ENCODE results near the gene PPCDC. TPM values are rescaled to one million over a fixed set of nuclear protein-coding genes. Genes with fewer than 3 reads are reported as not detected.

The PPCDC gene
- total RNA-seq, 1 donor from 2014 or later: 31.0 TPM

GRCh38 chr15:75034615-75035014 lies 11.2 kb downstream of the PPCDC start:
- Mint-ChIP-seq H3K9me3 (no peaks in the 10 kb centered on the region), H3K36me3 (ENCODE audit: low read depth) (peaks cover 34% of the 10 kb centered on the region), H3K4me3 (ENCODE audit: low read depth) (no peak overlapping the region), H3K27me3 (ENCODE audit: low read depth) (no peaks in the 10 kb centered on the region), H3K4me1 (ENCODE audit: low read depth) (peaks cover 61% of the 10 kb centered on the region), H3K27ac (no peak overlapping the region)
- intact Hi-C loops (cut with micrococcal nuclease): loop anchor here (5.0 kb wide), 1 partner anchor 38 kb away; no protein-coding TSS in a partner anchor
- DNase-seq (ENCODE audit: low spot score): no peak

DNA sequence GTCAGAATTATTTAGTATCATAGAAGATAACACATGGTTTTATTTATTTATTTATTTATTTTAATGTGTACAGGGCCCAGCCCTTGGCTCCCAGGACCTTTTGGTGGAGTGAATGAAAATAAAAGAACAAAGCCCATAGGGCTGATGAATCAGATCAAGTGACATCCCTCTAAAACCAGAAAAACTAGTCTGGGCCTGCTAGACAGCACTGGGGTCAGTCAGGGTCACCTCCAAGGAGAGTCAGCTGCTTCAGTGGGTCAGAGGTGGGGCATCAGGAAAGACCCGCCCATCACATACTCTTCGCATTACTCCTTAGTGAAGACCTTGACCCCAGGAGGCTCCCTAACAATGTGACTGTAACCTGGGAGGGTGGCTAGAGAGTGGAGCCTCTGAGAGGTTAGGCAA lies 12.8 kb downstream of the PPCDC start:
- Mint-ChIP-seq H3K27me3 (ENCODE audit: low read depth) (no peaks in the 10 kb centered on the region), H3K27ac (peak overlapping the region; percentile 70), H3K9me3 (no peaks in the 10 kb centered on the region), H3K4me3 (ENCODE audit: low read depth) (no peak overlapping the region), H3K4me1 (ENCODE audit: low read depth) (peaks cover 62% of the 10 kb centered on the region), H3K36me3 (ENCODE audit: low read depth) (peaks cover 38% of the 10 kb centered on the region)
- no peak for DNase-seq (ENCODE audit: low spot score)
- intact Hi-C loops (cut with micrococcal nuclease): loop anchor here (5.0 kb wide), 1 partner anchor 36 kb away; no protein-coding TSS in a partner anchor

- peak overlapping the region; percentile 27 for H3K4me3 Mint-ChIP-seq (ENCODE audit: low read depth)
- DNase-seq (ENCODE audit: low spot score): no peak
- H3K9me3 Mint-ChIP-seq: no peaks in the 10 kb centered on the region
- intact Hi-C loops (cut with micrococcal nuclease): loop anchor here (1.0 to 5.0 kb wide), 2 partner anchors 8 to 35 kb away; no protein-coding TSS in a partner anchor
- peaks cover 60% of the 10 kb centered on the region for H3K4me1 Mint-ChIP-seq (ENCODE audit: low read depth)
- peaks cover 29% of the 10 kb centered on the region for H3K36me3 Mint-ChIP-seq (ENCODE audit: low read depth)
- peak overlapping the region; percentile 84 for H3K27ac Mint-ChIP-seq
- H3K27me3 Mint-ChIP-seq (ENCODE audit: low read depth): no peaks in the 10 kb centered on the region
Measured at GRCh38 chr15:75037685-75038084, 14.3 kb downstream of the PPCDC start.

DNA sequence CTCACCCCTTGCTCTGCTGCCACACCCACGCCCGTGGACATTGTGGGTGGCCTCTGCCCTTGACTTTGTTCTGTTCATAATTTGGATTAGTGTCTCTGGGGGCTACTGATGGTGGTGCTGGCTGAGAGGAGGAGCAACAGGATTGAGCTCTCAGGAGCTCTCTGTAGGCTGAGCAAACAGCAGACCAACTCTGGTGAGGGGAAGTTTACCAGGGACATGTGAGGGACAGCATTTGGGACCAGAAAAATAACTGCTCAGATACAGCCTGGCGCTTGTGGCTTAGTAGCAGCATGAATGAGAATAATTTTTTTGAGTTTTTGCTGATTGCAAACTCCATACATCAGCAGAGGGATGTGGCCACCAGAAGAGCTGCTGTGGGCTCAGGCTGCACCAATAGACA lies 14.8 kb downstream of the PPCDC start:
- no peaks in the 10 kb centered on the region for H3K9me3 Mint-ChIP-seq
- intact Hi-C loops (cut with micrococcal nuclease): loop anchor here (5.0 kb wide), 1 partner anchor 34 kb away; no protein-coding TSS in a partner anchor
- DNase-seq (ENCODE audit: low spot score): no peak
- H3K36me3 Mint-ChIP-seq (ENCODE audit: low read depth): peaks cover 29% of the 10 kb centered on the region
- peaks cover 65% of the 10 kb centered on the region for H3K4me1 Mint-ChIP-seq (ENCODE audit: low read depth)
- peak overlapping the region; percentile 84 for H3K27ac Mint-ChIP-seq
- H3K27me3 Mint-ChIP-seq (ENCODE audit: low read depth): no peaks in the 10 kb centered on the region
- peak overlapping the region; percentile 43 for H3K4me3 Mint-ChIP-seq (ENCODE audit: low read depth)

DNA sequence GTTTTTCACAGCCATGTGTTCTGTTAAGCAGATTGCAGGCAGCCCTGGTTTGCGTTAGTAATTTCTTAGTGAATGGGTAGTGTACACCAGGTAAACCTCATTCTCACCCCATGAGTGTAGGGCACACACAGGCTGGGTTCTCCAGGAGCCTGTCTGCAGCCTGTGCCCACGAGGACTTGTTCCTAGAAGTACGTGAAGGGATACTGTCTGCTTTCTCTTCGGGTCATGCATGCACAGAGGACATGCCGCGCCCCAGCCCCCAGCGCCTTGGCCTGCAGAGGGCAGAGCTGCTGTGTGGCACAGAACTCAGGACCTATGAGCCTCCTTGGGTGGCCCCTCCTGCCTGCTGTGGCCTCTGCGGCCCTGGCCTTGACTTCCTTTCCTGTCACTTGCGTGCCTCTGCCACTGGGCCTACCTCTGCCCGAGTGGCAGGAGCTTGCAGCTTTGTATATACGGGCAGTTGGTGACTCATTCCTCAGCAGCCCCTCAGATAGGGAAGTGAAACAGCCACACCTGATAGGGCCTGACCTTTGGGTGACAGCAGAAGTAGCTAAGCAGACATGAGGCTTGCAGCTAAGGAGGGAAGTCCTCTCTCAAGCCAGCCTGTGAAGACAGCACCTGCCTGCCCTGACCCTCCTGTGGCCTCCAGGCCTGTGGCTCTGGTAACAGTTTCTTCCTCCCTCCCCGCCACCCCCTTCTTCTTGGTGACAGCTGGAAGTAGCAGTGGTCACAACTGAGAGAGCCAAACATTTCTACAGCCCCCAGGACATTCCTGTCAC lies 19.5 kb downstream of the PPCDC start:
- Mint-ChIP-seq H3K36me3 (ENCODE audit: low read depth) (peaks cover 45% of the 10 kb centered on the region), H3K9me3 (no peaks in the 10 kb centered on the region), H3K4me1 (ENCODE audit: low read depth) (peaks cover 87% of the 10 kb centered on the region), H3K27me3 (ENCODE audit: low read depth) (no peaks in the 10 kb centered on the region), H3K4me3 (ENCODE audit: low read depth) (peak overlapping the region; percentile 74), H3K27ac (peak overlapping the region; percentile 73)
- intact Hi-C loops (cut with micrococcal nuclease): loop anchor here (1.0 kb wide), 5 partner anchors 14 to 161 kb away; no protein-coding TSS in a partner anchor
- DNase-seq (ENCODE audit: low spot score): peak; percentile 81

DNA sequence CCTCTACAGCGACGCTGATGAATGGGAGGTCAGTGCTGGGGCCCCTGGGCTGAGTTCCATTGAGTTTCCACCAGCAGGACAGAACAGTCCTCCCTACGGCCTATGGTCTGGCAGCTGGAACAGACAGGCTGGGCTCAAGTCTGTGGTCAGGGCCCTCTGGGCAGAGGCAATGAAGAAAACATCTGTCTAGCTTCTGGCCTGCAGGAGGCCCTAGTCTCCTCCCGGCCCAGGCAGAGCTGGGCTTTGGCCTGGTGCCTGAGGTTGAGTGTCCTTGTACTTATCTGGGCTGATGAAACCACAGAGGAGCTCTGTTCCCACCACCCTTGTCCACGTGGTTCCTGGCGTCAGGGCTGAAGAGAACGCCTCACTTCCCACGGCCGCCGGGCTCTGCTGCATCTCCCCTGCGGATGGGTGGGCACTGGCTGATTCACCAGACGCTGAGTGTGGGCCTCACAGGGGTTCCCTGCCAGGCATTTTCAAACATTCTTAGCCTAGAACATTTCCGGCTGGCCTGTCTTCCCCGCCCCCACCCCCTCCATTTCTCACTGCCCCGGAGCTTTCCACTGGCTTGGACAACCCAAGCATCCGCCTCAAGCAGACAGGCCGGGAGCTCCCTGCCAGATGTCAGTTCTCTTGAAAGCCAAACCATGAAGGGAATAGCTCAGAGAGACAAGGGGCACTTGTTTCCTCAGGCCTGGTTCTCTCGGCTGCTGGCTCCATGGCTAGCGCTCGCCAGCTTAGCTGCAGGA lies 20.3 kb downstream of the PPCDC start:
- no peak for DNase-seq (ENCODE audit: low spot score)
- peaks cover 53% of the 10 kb centered on the region for H3K36me3 Mint-ChIP-seq (ENCODE audit: low read depth)
- no peaks in the 10 kb centered on the region for H3K9me3 Mint-ChIP-seq
- peaks cover 82% of the 10 kb centered on the region for H3K4me1 Mint-ChIP-seq (ENCODE audit: low read depth)
- intact Hi-C loops (cut with micrococcal nuclease): loop anchor here (1.0 kb wide), 5 partner anchors 14 to 161 kb away; no protein-coding TSS in a partner anchor
- peak overlapping the region; percentile 73 for H3K27ac Mint-ChIP-seq
- no peaks in the 10 kb centered on the region for H3K27me3 Mint-ChIP-seq (ENCODE audit: low read depth)
- peak overlapping the region; percentile 74 for H3K4me3 Mint-ChIP-seq (ENCODE audit: low read depth)

- Mint-ChIP-seq H3K4me1 (ENCODE audit: low read depth) (peaks cover 76% of the 10 kb centered on the region), H3K36me3 (ENCODE audit: low read depth) (peaks cover 60% of the 10 kb centered on the region), H3K4me3 (ENCODE audit: low read depth) (peak overlapping the region; percentile 74), H3K27ac (peak overlapping the region; percentile 73), H3K27me3 (ENCODE audit: low read depth) (no peaks in the 10 kb centered on the region), H3K9me3 (no peaks in the 10 kb centered on the region)
- DNase-seq (ENCODE audit: low spot score): no peak
- intact Hi-C loops (cut with micrococcal nuclease): no loop called here
Measured at GRCh38 chr15:75044258-75044878, 21.0 kb downstream of the PPCDC start.

DNA sequence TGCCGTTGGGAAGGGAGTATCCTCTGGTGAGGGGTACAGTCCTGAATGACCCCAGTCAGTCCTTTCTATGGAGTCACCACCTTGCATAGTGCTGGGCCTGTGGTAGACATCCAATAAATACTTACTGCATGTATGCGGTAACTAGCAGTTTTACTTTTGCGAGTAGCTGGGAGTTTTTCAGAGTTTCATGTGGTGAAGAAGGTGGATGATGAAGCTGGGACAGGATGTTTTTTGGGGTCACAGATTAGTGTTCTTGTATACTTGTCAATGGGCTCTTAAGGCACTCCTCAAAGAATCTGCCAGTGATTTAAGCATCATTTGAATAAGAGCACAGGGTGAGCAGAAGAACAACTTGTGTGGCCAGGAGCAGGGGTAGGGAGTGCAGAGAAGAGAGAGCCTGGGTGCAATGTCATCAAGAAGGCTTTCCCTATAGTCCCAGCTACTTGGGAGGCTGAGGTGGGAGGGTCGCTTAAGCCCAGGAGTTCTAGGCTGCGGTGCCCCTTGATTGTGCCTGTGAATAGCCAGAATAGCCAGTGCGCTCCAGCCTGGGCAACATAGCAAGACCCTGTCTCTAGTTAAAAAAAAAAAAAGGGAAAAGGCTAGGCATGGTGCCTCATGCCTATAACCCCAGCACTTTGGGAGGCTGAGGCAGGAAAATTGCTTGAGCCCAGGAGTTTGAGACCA lies 22.1 kb downstream of the PPCDC start:
- intact Hi-C loops (cut with micrococcal nuclease): no loop called here
- Mint-ChIP-seq H3K9me3 (no peaks in the 10 kb centered on the region), H3K27me3 (ENCODE audit: low read depth) (no peaks in the 10 kb centered on the region), H3K36me3 (ENCODE audit: low read depth) (peaks cover 66% of the 10 kb centered on the region), H3K4me1 (ENCODE audit: low read depth) (peaks cover 69% of the 10 kb centered on the region), H3K4me3 (ENCODE audit: low read depth) (peak overlapping the region; percentile 74), H3K27ac (peak overlapping the region; percentile 73)
- DNase-seq (ENCODE audit: low spot score): no peak

DNA sequence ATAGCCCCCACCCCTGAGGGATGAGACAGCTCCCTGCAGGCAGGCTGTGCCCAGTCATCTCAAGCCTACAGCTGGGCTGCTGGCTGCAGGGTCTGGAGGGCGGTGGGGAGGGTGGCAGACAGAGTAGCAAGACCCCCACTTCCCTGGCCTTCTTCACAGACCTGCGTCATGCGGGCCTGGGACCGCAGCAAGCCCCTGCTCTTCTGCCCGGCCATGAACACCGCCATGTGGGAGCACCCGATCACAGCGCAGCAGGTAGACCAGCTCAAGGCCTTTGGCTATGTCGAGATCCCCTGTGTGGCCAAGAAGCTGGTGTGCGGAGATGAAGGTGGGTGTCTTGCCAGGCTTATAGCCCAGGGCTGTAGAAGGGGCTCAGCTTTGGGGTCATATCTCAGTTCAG lies 25.0 kb downstream of the PPCDC start:
- intact Hi-C loops (cut with micrococcal nuclease): no loop called here
- Mint-ChIP-seq H3K36me3 (ENCODE audit: low read depth) (peaks cover 68% of the 10 kb centered on the region), H3K27me3 (ENCODE audit: low read depth) (no peaks in the 10 kb centered on the region), H3K27ac (no peak overlapping the region), H3K4me3 (ENCODE audit: low read depth) (no peak overlapping the region), H3K4me1 (ENCODE audit: low read depth) (peaks cover 48% of the 10 kb centered on the region), H3K9me3 (no peaks in the 10 kb centered on the region)
- no peak for DNase-seq (ENCODE audit: low spot score)

- intact Hi-C loops (cut with micrococcal nuclease): no loop called here
- DNase-seq (ENCODE audit: low spot score): no peak
- H3K9me3 Mint-ChIP-seq: no peaks in the 10 kb centered on the region
- peaks cover 41% of the 10 kb centered on the region for H3K4me1 Mint-ChIP-seq (ENCODE audit: low read depth)
- H3K27ac Mint-ChIP-seq: no peak overlapping the region
- no peaks in the 10 kb centered on the region for H3K27me3 Mint-ChIP-seq (ENCODE audit: low read depth)
- peaks cover 61% of the 10 kb centered on the region for H3K36me3 Mint-ChIP-seq (ENCODE audit: low read depth)
- H3K4me3 Mint-ChIP-seq (ENCODE audit: low read depth): no peak overlapping the region
Measured at GRCh38 chr15:75049392-75049791, 26.0 kb downstream of the PPCDC start.

GRCh38 chr15:75050283-75050682 lies 26.9 kb downstream of the PPCDC start:
- H3K27ac Mint-ChIP-seq: no peak overlapping the region
- H3K36me3 Mint-ChIP-seq (ENCODE audit: low read depth): peaks cover 54% of the 10 kb centered on the region
- intact Hi-C loops (cut with micrococcal nuclease): no loop called here
- H3K9me3 Mint-ChIP-seq: no peaks in the 10 kb centered on the region
- H3K4me3 Mint-ChIP-seq (ENCODE audit: low read depth): no peak overlapping the region
- H3K4me1 Mint-ChIP-seq (ENCODE audit: low read depth): peaks cover 35% of the 10 kb centered on the region
- no peaks in the 10 kb centered on the region for H3K27me3 Mint-ChIP-seq (ENCODE audit: low read depth)
- DNase-seq (ENCODE audit: low spot score): no peak

DNA sequence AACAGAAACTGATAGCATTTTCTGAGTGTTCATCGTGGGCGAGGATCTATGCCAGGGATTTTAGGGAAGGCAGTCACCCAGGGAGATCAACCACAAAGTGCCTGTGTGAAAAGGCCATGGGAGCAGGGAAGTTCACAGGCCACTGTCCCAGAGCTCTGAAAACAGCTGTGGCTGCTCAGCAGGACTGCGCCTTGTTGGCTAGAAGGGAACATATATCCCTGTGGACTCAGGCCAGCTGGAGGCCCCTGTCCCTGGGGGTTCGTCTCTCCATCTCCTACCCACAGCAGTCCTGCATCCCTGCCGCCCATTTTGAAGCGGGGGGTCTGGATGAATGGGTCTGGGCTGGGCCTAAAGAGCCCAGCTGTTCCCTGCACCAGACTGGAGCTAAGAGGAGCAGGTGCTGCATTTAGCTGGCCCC lies 27.8 kb downstream of the PPCDC start:
- Mint-ChIP-seq H3K27me3 (ENCODE audit: low read depth) (no peaks in the 10 kb centered on the region), H3K27ac (no peak overlapping the region), H3K9me3 (no peaks in the 10 kb centered on the region), H3K4me3 (ENCODE audit: low read depth) (no peak overlapping the region), H3K4me1 (ENCODE audit: low read depth) (peaks cover 32% of the 10 kb centered on the region), H3K36me3 (ENCODE audit: low read depth) (peaks cover 56% of the 10 kb centered on the region)
- DNase-seq (ENCODE audit: low spot score): no peak
- intact Hi-C loops (cut with micrococcal nuclease): no loop called here

Measured in activated T-helper 2 cell treated with anti-CD3 and anti-CD28 coated beads, Interferon-gamma antibody, Interleukin-2, Interleukin-4, amounts not matched to agents 10 μg/mL and 5 μg/mL and 100 μg/mL, durations not matched to agents 14 hours and 24 hours and 36 hours (primary cell).